CD4-positive, alpha-beta T cell treated with Interferon gamma for 1 hour (primary cell): Measurements from ENCODE around the gene TRIM7.
A peak's percentile ranks its signal among the peaks of the same experiment; 100 is the strongest.

Source experiments
- DNase-seq: peaks from one replicate; pipeline ENCODE4 v3.0.0-alpha.2; 2020

TRIM7 gene

GRCh38 chr5:181204826-181205760, at the start of gene TRIM7:
TRIM7 (minus strand) TSS chr5:181205196; CDS start chr5:181205110, 86 bp downstream.
- no peak for DNase-seq

GRCh38 chr5:181248277-181248676, 43.3 kb upstream of the TRIM7 start:
- no peak for DNase-seq

- DNase-seq, result peak; percentile 64
These were observed 41.5 kb upstream of the TRIM7 start for GRCh38 chr5:181246276-181247049.

- no peak for DNase-seq
These were observed 40.7 kb upstream of the TRIM7 start for GRCh38 chr5:181245427-181246275.

- DNase-seq, result peak; percentile 85
These were observed 38.8 kb upstream of the TRIM7 start, which contains the start of gene RACK1 for GRCh38 chr5:181243564-181244343. RACK1 (minus strand) TSS chr5:181243906; CDS start chr5:181243800, 106 bp downstream.

- no peak for DNase-seq
These were observed 38.1 kb upstream of the TRIM7 start for GRCh38 chr5:181243018-181243563.

- no peak for DNase-seq
These were observed 37.0 kb upstream of the TRIM7 start for GRCh38 chr5:181242031-181242451.

- DNase-seq, result peak; percentile 36
These were observed 36.5 kb upstream of the TRIM7 start for GRCh38 chr5:181241393-181241975.

- DNase-seq, result no peak
These were observed 34.2 kb upstream of the TRIM7 start for GRCh38 chr5:181239062-181239663.

GRCh38 chr5:181237729-181238385, 32.9 kb upstream of the TRIM7 start:
- no peak for DNase-seq

- no peak for DNase-seq
These were observed 32.1 kb upstream of the TRIM7 start for GRCh38 chr5:181236954-181237641.

- no peak for DNase-seq
These were observed 31.5 kb upstream of the TRIM7 start for GRCh38 chr5:181236471-181236870.

- DNase-seq, result no peak
These were observed 30.8 kb upstream of the TRIM7 start for GRCh38 chr5:181235689-181236366.

GRCh38 chr5:181235323-181235688, 30.3 kb upstream of the TRIM7 start:
- no peak for DNase-seq

- no peak for DNase-seq
These were observed 29.7 kb upstream of the TRIM7 start for GRCh38 chr5:181234455-181235306.

GRCh38 chr5:181233801-181234454, 28.9 kb upstream of the TRIM7 start:
- no peak for DNase-seq

GRCh38 chr5:181233088-181233800, 28.2 kb upstream of the TRIM7 start:
- DNase-seq, result no peak
